T-helper 22 cell (primary cell): ENCODE data around the gene ANKRD17.
"Not testable (repeated sequence)": the region's sequence is repeated elsewhere in the genome, so short reads cannot be mapped to it uniquely, and the experiment has no call there.

Source experiments
- DNase-seq: peaks from one replicate; pipeline ENCODE4 v3.0.0-alpha.2; 2020; ENCODE audit warnings: low read depth

Gene ANKRD17

DNA sequence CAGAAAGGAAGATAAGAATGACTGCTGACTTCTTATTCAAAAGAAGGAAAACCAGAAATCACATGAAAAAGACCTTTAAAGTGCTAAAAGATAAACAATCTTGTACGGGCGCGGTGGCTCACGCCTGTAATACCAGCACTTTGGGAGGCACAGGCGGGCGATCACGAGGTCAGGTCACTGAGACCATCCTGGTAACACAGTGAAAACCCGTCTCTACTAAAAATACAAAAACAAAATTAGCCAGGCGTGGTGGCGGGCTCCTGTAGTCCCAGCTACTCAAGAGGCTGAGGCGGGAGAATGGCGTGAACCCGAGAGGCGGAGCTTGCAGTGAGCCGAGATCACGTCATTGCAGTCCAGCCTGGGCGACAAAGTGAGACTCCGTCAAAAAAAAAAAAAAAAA is 54.6 kb downstream of the ANKRD17 start:
- DNase-seq = not testable (repeated sequence)

GRCh38 chr4:73197220-73197619 is 61.4 kb downstream of the ANKRD17 start:
- DNase-seq = no peak

DNA sequence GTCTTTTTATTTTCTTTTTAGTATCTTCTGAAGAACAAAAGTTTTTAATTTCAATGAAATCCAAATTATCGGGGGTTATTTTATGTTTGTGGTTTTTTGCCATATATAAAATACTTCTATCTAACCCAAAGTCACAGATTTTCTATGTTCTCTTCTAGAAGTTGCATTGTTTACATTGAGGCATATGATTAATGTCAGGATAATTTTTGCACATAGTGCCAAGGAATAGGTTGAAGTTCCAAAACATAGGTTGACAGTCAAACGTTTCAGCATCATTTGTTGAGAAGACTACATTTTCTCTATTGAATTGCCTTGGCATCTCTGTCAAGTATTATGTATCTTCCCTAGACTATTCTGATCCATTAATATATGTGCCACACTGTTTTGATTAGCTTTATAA is 64.5 kb downstream of the ANKRD17 start:
- no peak for DNase-seq

- no peak for DNase-seq
Observed at GRCh38 chr4:73193659-73194058, 64.9 kb downstream of the ANKRD17 start.

DNA sequence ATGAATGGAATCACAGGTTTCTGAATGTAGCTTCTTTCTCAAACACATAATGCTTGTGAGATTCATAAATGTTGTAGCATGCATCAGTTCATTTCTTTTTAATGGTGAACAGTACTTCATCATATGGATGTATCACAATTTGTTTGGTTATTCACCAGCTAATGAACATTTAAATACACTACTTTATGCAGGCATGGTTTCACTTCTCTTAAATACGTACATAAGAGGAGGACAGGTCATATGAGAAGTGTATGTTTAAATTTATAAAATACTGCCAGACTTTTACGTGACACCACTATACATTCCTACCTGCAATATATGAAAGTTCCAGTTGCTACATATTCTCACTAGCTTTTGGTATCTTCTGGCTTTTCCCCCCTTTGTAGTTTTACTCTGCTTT is 65.4 kb downstream of the ANKRD17 start:
- DNase-seq = no peak

- DNase-seq = no peak
Observed at GRCh38 chr4:73189274-73189810, 69.3 kb downstream of the ANKRD17 start.

GRCh38 chr4:73187325-73187724 is 71.3 kb downstream of the ANKRD17 start:
- DNase-seq = no peak

DNA sequence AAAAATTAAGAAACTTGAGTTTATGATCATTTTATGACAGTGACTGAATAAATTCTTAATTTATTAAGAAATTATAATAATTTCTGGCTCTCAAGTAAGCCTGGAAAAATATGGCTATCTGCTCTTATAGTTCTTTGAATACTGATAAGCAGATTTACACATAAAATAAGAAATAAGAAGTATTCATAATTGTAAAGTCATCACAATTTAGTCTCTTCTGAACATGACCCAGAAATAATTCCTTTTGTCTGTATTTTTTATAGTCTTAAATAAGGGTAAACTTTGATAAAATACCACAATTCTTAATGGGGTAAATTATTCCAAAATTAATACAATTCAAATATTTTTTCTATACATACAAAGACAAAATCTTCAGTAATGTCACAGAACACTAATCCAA is 72.7 kb downstream of the ANKRD17 start:
- no peak for DNase-seq

DNA sequence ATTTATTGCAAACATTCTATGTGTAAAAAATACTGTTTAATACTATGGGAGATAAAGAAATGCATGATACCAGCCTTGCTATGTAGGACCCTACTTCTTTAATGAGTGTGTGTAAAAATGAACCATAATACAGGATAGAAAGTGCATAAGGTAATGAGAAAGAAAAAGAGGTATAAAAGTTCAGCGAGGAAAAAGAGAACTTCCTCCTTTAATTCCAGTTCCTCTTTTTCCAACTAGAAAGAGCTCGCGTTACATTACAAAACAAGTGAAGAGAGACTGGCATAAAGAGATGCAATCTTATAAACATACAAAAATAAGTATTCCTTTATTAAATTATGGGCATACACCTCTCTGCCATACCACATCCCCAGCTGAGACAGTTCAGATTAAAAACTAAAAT is 77.4 kb downstream of the ANKRD17 start:
- DNase-seq = no peak

DNA sequence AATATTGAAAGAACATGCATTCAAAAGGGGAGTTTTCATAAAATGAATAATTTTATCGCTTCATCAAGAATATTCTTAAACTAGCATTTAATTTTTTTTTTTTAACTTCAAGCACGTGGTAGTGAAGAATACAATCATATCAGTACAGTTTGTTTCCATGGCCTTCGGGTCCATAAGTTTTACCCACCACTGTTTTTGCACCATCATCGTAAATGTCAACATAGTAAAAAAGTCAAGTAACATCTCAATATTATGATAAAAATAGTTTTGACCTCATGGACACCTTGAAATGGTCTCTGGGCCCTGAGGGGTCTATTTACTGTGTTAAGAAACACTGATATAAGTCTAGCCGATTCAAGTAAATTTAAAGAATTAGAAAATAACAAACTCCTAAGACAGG is 80.2 kb downstream of the ANKRD17 start:
- DNase-seq = no peak

DNA sequence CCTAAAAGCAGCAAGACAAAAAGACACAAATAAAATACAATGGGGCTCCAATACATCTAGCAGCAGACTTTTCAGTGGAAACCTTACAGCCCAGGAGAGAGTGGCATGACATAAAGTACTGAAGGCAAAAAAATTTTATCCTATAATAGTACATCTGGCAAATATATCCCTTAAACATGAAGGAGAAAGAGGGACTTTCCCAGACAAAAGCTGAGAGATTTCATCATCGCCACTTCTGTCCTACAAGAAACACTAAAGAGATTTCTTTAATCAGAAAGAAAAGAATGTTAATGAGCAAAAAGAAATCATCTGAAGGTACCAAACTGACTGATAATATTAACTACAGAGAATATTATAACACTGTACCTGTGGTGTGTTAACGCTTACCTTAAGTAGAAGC is 86.4 kb downstream of the ANKRD17 start:
- DNase-seq = no peak

DNA sequence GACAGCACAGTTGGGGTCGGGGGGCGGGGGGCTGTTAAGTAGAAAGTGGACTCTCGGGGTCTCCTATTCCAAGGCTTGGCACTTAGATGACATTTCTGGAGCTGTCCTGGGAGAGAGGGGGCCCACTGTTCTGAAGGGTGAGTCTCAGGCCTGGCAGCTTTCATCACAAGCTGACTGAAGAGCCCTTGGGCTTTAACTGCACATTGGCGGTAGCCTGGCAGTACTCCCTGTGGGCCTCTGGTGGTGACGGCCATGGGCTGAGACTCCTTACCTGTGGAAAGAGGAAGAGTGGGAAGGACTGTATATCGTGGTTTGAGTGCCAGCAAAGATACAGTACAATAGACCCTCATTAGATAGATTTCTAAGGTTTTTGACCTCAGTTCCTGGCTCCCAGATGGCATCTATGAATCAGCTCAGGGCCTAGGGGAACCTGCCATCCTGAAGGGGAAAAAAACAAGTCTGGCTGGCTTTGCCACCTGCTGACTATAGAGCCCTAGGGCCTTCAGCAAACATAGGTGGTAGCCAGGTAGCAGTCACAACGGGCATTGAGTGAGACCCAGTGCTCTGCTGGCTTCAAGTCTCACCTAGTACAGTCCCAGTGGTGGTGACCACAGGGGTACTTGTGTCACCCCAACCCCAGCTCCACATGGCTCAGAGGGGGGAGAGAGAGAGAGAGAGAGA is 87.9 kb downstream of the ANKRD17 start:
- DNase-seq = no peak

GRCh38 chr4:73166212-73166611 is 92.4 kb downstream of the ANKRD17 start:
- no peak for DNase-seq

GRCh38 chr4:73161527-73162185 is 96.9 kb downstream of the ANKRD17 start:
- DNase-seq = no peak

DNA sequence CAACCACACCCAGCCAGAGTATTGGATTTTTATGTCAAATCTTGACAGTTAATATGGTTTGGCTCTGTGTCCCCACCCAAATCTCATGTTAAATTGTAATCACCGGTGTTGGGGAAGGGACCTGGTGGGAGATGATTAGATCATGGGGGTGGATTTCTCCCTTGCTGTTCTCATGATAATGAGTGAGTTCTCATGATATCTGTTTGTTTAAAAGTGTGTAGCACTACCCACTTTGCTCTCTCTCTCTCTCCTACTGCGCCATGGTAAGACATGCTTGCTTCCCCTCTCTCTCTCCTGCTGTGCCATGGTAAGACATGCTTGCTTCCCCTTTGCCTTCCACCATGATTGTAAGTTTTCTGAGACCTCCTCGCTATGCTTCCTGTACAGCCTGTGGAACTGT is 102.2 kb downstream of the ANKRD17 start:
- no peak for DNase-seq

DNA sequence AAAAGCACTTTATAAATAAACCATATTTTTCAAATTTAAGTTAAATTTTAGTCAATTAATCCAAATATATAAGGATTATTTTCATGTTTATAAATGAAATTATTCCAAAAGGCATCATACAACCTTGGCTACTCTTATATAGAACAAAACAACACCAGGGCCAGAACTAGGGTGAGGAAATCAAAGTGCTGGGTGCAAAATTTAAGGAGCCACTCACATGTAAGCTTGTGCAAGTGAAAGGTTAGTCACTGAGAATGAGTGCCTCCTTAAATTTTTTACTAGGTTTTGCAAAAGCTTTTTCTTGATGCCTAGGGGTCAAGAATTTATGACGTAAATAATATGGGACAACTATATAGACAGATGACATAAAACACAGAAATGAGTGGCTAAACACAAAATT is 105.7 kb downstream of the ANKRD17 start:
- no peak for DNase-seq

- DNase-seq = no peak
Observed at GRCh38 chr4:73142995-73143547, 115.5 kb downstream of the ANKRD17 start.

GRCh38 chr4:73139991-73140390 is 118.6 kb downstream of the ANKRD17 start:
- DNase-seq = no peak

DNA sequence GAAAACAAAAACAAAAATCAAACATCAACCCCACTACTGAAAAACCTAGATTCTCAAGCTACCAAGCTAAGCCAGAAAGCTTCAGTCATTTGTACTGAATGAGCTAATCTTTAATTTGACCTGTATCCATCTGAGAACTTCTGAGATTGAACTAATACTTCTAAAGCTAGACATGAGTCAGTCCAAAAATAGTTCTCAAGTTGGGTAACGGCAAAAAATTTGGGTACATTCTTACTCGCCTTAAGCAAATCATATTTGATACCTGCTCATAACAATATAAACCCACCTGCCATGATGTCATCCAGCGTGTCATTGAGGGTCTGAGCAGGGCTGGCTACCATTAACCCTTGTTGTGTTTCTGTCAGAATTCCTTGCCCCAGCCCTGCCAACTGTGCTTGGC is 119.4 kb downstream of the ANKRD17 start:
- DNase-seq = no peak

DNA sequence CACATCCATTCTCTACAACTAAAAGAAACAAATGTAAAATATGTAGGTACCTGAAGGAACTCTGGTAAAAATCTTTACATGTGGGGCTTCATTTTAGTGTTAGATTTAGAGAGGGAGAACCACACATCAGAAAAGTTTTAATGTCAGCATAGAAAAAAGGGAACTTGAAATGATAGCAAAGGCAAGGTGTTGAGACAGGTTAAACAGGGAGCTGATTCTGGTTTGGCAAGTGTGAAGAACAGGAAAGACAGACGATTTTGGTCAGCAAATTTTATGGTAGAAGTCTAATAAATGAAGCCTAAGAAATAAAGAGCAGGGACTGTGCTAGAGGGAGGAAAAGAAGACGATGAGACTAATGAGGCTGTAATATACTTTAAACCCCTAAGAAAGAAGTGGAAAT is 121.5 kb downstream of the ANKRD17 start:
- no peak for DNase-seq

GRCh38 chr4:73133784-73134183 is 124.8 kb downstream of the ANKRD17 start:
- DNase-seq = no peak

DNA sequence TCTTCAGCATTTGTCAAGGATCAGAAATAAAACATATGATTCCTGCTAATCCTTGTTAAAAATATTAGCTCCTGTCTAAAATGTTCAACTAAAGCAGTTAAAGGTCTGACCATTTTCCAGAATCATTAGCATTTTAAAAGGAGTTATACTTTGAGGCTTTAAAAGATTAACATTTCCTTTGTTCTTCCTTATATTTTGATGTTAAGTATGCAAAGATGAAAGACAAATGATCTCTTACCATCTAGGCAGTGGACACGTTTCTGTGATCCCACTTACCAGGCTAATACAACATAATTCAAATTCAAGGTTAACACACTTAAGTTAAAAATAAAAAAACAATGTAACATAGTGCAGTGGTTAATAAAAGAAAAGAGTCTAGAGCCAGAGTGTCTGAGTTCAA is 127.3 kb downstream of the ANKRD17 start:
- DNase-seq = no peak

GRCh38 chr4:73129319-73129718 is 129.3 kb downstream of the ANKRD17 start:
- no peak for DNase-seq
